HuH-7 (cell line): ENCODE measurements around the gene ARHGAP18.
"Not testable (repeated sequence)": the region's sequence is repeated elsewhere in the genome, so short reads cannot be mapped to it uniquely, and the experiment has no call there.

Source experiments
- DNase-seq: peaks from one replicate; pipeline ENCODE4 v3.0.0; 2011; ENCODE audit warnings: low spot score

Gene ARHGAP18

GRCh38 chr6:129578315-129578714 lies 131.7 kb downstream of the ARHGAP18 start:
- no peak for DNase-seq

GRCh38 chr6:129577691-129578090 lies 132.3 kb downstream of the ARHGAP18 start:
- DNase-seq, result no peak

DNA sequence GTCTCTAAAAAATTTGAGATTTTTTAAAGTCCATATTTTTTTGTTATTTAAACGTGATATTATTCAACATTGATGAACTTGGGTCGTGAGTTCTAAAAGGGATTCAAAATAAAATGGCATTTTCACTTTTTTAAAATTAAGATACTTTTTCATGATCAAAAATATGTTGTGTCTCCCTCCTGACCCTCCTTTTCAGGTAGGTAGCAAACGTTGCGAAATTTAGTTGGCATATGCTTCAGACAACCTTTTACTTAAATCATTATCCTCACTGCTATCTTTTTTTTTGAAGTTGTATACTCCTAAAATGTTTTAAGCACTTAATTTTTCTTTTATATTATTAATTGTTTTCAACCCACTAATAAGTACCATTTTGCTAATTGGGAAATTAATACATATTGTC lies 133.5 kb downstream of the ARHGAP18 start:
- no peak for DNase-seq

DNA sequence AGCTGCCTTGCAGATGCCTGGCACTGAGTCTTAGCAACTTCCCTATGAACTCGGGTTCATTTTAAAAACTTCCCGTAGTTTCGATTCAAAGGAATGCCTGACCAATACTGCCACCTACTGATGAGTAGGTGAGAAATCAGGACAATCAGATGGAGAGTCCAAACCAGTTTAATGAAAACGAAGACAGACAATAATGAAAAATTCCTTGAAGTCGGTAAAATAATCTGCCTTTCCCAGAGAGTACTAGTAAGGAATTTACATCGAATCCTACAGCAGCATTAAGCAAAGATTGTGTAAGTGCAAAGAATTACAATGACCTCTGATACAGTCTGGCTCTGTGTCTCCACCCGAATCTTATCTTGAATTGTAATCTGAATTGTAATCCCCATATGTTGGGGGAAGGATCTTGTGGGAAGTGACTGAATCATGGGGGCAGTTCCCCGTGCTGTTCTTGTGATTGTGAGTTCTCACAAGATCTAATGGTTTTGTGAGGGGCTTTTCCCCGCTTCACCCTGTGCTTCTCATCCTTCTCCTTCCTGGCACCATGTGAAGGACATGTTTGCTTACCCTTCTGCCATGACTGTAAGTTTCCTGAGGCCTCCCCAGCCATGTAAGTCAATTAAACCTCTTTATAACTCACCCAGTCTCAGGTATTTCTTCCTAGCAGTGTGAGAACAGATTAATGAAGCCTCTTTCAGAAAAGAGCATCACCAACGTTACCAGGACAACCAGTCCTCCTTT lies 134.4 kb downstream of the ARHGAP18 start:
- peak; percentile 17 for DNase-seq

DNA sequence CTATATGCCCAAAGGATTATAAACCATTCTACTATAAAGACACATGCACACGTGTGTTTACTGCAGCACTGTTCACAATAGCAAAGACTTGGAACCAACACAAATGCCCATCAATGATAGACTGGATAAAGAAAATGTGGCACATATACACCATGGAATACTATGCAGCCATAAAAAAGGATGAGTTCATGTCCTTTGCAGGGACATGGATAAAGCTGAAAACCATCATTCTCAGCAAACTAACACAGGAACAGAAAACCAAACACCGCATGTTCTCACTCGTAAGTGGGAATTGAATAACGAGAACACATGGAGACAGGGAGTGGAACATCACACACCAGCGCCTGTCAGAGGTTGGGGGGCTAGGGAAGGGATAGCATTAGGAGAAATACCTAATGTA lies 135.4 kb downstream of the ARHGAP18 start:
- DNase-seq, result not testable (repeated sequence)

GRCh38 chr6:129570929-129571328 lies 139.0 kb downstream of the ARHGAP18 start:
- not testable (repeated sequence) for DNase-seq

- no peak for DNase-seq
Observed at GRCh38 chr6:129568015-129568414, 142.0 kb downstream of the ARHGAP18 start.

GRCh38 chr6:129567374-129567773 lies 142.6 kb downstream of the ARHGAP18 start:
- DNase-seq, result peak; percentile 10

DNA sequence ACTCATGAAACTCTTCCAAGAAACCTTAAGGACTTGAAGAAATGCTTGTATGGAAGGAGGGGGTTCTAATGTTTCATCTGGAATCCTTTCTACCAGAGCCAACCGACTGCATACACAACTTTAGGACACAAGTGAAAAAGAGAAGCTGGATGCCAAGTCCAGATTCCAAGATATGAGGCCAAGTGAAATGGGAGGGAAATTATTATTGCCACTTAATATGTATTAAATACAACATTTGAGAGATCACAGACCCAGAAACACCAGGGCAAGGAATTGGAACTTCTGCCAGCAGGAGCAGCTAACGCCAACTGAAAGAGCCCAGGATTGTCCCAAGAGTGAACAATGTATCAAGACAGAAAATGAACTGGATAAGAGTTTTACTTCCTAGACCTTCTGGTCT lies 144.2 kb downstream of the ARHGAP18 start:
- no peak for DNase-seq

- no peak for DNase-seq
Observed at GRCh38 chr6:129565366-129565765, 144.6 kb downstream of the ARHGAP18 start.

- no peak for DNase-seq
Observed at GRCh38 chr6:129558248-129558647, 151.7 kb downstream of the ARHGAP18 start.

DNA sequence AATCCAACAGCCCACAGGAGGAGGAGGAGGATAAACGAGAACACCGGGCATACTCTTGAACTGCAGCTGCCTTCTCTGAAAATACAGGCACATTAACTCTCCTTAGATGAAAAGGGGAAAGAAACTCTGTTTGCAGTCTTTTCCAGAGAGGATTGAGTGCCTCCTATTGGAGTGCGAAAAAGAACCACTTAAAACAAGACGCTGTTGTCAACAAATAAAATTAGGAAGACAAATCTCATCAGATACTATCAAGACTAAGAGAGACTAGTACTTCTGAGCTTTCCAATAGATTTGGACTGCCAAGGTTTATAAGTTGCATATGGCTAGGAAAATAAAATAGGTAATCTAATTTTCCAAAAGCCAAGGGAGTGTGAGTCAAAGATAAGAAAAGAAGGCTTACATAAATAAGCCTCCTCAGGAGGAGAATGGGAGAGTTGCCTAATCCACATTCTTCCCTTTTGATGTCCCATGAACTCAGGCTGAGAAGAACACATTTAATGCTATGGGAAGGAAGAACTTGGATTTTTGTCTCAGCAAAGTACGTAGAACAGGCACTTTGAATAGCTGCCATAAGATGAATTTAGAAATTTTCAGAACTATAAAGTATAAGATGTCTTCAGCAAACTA lies 154.7 kb downstream of the ARHGAP18 start:
- no peak for DNase-seq

GRCh38 chr6:129552413-129552812 lies 157.6 kb downstream of the ARHGAP18 start:
- no peak for DNase-seq

DNA sequence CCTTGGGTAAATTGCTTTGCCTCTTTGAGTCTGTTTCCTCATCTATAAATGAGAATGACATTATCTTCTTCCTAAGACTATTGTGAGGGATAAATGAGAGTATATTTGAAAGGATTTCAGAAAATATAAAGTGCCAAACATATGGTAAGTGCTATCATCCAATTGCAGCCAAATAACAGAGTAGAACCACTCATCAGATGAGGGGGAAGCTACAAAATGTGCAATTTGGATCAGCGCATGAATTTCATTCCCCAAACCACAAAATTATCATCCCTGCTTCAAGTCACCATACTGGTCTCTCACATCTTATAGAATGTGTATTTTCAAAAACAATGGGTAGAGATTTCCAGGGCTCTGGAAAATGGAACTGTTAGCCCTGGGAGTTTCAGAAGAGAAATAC lies 158.5 kb downstream of the ARHGAP18 start:
- DNase-seq, result no peak

DNA sequence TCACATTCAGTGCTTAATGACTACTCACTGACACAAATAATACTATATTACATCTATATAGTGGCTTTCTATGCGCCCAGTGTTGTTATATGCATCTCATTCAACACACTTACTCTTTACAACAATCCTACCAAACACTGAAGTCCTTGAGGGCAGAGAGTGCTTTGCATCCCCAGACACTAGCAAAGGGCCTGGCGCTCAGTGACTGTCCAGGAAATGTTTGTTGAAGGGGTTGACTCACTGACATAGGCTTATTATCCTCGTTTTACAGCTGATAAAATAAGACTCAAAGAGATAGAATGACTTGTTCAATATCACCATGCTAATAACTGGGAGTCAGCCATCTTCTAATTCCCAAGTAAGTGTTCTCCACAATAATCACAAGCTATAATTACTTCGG lies 163.3 kb downstream of the ARHGAP18 start:
- DNase-seq, result no peak

DNA sequence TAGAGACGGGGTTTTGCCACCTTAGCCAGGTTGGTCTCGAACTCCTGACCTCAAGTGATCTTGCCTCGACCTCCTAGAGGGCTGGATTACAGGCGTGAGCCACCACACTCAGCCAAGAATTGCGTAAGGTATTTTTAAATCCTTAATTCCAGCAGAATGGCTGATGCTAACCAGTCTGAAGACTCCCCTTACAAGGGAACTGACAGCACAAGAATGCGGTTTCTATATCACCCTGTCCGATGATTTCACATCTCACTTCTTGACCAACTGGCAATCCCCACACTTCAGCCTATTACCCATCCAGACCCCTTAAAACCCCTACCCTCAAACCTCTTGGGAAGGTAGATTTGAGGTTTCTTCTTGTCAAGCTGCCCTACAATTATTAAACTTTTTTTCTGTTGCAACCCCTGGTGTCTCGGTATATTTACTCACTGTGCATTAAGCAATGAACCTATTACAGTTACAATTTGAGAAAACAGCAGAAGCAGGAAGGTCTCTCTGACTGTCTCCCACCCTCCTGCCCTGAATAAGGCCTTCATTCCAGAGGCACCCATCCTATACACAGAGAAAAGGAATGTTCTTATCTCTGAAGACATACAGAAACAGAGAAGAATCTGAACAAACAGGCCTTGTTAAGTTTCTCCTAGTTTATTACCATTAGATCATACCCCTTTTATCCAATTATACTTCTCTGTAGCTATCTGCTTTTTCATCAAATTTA lies 164.9 kb downstream of the ARHGAP18 start:
- DNase-seq, result no peak

GRCh38 chr6:129543981-129544380 lies 166.0 kb downstream of the ARHGAP18 start:
- DNase-seq, result no peak

DNA sequence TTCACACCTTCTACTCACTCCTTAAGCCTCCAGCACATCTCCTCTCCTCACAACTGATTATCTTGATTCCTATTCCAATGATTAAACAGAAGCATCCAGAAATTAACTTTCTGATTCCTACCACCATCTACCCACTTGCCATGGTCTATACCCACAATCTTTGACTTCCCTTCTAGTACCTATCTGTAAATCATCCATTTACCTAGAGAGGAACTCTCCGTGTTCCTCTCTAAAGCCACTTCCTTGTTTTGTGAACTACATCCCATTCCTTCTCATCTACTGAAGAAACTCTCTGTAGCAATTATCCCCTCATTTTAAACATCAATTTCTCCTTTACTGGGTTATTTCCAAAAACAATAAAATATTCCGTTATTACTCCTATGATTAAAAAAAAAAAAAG lies 167.3 kb downstream of the ARHGAP18 start:
- DNase-seq, result no peak

DNA sequence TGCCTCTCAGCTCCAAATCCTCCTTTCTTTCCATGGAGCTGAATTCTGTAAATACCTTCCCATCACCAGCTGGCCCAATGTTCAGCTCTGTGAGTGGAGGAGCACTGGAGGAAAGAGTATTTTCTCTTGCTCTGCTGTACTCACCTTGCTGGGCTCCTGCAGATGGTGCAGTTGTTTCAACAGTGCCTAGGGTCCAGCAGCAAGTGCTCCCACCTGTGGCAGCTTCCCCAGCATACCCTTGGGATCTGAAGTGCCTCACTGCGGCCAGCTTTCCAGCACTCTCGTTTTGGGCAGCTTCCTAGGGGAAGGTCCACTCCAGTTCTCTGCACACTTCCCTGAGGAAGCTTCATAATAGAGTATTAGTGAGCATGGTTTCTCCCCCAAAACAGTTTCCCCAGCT lies 170.9 kb downstream of the ARHGAP18 start:
- DNase-seq, result no peak

GRCh38 chr6:129536271-129536670 lies 173.7 kb downstream of the ARHGAP18 start:
- DNase-seq, result no peak

- no peak for DNase-seq
Observed at GRCh38 chr6:129534926-129535325, 175.1 kb downstream of the ARHGAP18 start.
